C4-2B (cell line): ENCODE results near the gene HSD11B1.

Source experiments
- ZFX ChIP-seq: fragments of 450-650 bp; IDR thresholded peaks from 2 replicates; pipeline ENCODE4 v1.6.1; 2017
- TF ChIP-seq, protein P1 (sequence below): fragments of 450-650 bp; conservative IDR thresholded peaks from 2 replicates; pipeline ENCODE4 v1.5.1; 2017; ENCODE audit warnings: mild to moderate bottlenecking

- TF ChIP-seq, protein P1, sequence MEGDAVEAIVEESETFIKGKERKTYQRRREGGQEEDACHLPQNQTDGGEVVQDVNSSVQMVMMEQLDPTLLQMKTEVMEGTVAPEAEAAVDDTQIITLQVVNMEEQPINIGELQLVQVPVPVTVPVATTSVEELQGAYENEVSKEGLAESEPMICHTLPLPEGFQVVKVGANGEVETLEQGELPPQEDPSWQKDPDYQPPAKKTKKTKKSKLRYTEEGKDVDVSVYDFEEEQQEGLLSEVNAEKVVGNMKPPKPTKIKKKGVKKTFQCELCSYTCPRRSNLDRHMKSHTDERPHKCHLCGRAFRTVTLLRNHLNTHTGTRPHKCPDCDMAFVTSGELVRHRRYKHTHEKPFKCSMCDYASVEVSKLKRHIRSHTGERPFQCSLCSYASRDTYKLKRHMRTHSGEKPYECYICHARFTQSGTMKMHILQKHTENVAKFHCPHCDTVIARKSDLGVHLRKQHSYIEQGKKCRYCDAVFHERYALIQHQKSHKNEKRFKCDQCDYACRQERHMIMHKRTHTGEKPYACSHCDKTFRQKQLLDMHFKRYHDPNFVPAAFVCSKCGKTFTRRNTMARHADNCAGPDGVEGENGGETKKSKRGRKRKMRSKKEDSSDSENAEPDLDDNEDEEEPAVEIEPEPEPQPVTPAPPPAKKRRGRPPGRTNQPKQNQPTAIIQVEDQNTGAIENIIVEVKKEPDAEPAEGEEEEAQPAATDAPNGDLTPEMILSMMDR, result no peak
- TF ChIP-seq ZFX, result no peak
Observed at GRCh38 chr1:209755256-209755655, 50.6 kb downstream of the HSD11B1 start.
